Measurements from ENCODE around the gene ADPRM.

- TF ChIP-seq CTCF (IDR thresholded peaks at IDR 0.05) (no peak), POLR2A (IDR thresholded peaks at IDR 0.05) (no peak)
Observed at GRCh38 chr17:10725262-10725661, 27.9 kb downstream of the ADPRM start.

Data from sigmoid colon (tissue), 3 donors.